HL-60 (cell line): ENCODE measurements around the gene MAP7.

Experiments used
- GABPA ChIP-seq: IDR thresholded peaks from 2 replicates; pipeline ENCODE4 v1.6.1; 2012; ENCODE audit warnings: low read depth
- POLR2AphosphoS5 ChIP-seq: IDR thresholded peaks from 2 replicates; pipeline ENCODE4 v1.6.1; 2012; ENCODE audit warnings: low read depth
- SPI1 ChIP-seq: IDR thresholded peaks from 2 replicates; pipeline ENCODE4 v1.6.1; 2012; ENCODE audit warnings: low read depth, mild to moderate bottlenecking, borderline replicate concordance
- TF ChIP-seq, protein P1 (sequence below): IDR thresholded peaks from one replicate; pipeline ENCODE4 v1.5.1; 2011; ENCODE audit warnings: low read length, control low read depth, inconsistent platforms; ENCODE audit not compliant: insufficient read depth
- TF ChIP-seq, protein P2 (sequence below): IDR thresholded peaks from 2 replicates; pipeline ENCODE4 v1.6.1; 2012; ENCODE audit warnings: low read depth; ENCODE audit not compliant: insufficient replicate concordance

DNA sequence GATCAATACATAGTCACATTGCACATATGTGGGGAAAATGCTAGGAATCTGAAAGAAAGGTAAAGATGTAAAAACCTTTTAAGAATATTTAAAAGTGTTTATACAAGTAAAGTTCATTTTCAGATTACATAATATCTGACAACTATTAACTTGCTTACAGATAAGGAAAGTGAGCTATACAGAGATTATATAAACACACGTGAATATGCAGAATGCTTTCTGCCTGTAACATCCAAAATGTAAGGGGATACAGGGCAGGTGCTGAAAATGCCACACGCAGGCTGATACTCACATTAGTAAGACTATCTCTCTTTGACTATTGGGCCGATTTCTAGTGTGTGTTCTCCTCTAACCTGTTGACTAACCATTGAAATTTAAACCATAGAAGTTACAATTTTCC, 17.9 kb upstream of the MAP7 start:
- TF ChIP-seq, protein P1, sequence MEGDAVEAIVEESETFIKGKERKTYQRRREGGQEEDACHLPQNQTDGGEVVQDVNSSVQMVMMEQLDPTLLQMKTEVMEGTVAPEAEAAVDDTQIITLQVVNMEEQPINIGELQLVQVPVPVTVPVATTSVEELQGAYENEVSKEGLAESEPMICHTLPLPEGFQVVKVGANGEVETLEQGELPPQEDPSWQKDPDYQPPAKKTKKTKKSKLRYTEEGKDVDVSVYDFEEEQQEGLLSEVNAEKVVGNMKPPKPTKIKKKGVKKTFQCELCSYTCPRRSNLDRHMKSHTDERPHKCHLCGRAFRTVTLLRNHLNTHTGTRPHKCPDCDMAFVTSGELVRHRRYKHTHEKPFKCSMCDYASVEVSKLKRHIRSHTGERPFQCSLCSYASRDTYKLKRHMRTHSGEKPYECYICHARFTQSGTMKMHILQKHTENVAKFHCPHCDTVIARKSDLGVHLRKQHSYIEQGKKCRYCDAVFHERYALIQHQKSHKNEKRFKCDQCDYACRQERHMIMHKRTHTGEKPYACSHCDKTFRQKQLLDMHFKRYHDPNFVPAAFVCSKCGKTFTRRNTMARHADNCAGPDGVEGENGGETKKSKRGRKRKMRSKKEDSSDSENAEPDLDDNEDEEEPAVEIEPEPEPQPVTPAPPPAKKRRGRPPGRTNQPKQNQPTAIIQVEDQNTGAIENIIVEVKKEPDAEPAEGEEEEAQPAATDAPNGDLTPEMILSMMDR = no peak
- no peak for TF ChIP-seq POLR2AphosphoS5
- TF ChIP-seq GABPA = no peak
- TF ChIP-seq, protein P2, sequence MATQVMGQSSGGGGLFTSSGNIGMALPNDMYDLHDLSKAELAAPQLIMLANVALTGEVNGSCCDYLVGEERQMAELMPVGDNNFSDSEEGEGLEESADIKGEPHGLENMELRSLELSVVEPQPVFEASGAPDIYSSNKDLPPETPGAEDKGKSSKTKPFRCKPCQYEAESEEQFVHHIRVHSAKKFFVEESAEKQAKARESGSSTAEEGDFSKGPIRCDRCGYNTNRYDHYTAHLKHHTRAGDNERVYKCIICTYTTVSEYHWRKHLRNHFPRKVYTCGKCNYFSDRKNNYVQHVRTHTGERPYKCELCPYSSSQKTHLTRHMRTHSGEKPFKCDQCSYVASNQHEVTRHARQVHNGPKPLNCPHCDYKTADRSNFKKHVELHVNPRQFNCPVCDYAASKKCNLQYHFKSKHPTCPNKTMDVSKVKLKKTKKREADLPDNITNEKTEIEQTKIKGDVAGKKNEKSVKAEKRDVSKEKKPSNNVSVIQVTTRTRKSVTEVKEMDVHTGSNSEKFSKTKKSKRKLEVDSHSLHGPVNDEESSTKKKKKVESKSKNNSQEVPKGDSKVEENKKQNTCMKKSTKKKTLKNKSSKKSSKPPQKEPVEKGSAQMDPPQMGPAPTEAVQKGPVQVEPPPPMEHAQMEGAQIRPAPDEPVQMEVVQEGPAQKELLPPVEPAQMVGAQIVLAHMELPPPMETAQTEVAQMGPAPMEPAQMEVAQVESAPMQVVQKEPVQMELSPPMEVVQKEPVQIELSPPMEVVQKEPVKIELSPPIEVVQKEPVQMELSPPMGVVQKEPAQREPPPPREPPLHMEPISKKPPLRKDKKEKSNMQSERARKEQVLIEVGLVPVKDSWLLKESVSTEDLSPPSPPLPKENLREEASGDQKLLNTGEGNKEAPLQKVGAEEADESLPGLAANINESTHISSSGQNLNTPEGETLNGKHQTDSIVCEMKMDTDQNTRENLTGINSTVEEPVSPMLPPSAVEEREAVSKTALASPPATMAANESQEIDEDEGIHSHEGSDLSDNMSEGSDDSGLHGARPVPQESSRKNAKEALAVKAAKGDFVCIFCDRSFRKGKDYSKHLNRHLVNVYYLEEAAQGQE = no peak
- no peak for TF ChIP-seq SPI1
